Activated CD8-positive, alpha-beta memory T cell treated with anti-CD3 and anti-CD28 coated beads, Interleukin-2, amount 50 U/mL, for 4 hours (primary cell): ENCODE data around the gene MYRIP.
"Not testable (repeated sequence)": the region's sequence is repeated elsewhere in the genome, so short reads cannot be mapped to it uniquely, and the experiment has no call there.

Experiments used
- DNase-seq: peaks from one replicate; pipeline ENCODE4 v3.0.0-alpha.2; 2020

The MYRIP gene

DNA sequence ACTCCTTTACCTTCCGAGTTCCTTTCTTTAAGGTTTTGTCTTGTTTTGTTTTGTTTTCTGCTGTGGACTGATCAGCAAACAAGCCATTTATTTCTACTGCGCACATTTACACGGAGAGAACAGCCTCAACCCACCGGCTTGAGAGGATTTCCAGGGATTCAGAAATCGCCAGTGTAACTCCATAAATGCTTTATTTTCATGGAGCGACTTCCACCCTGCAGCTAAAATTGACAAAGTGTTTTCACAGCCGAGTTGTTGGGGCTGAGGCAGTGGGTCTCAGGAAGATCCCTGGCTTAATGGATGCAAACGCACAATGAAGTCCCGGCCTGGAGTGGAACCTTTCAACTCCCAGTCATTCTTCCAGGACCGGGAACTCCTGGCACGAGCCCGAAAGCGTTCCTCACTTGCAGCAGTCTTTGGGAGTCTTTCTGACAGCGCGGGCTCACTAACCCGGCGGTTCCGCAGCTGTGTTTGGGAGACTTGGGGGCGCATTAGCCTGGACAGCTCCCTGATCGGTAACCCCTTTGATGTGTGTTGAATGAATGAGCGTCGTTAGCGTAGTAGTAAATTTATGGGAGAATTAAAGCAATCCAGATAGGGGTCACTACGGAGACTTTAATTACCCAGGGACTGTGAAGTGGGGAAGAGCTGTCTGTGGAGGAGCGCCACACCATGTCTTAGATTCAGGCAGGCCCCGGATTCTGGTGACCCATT lies 785 bp upstream of the MYRIP start:
- no peak for DNase-seq

DNA sequence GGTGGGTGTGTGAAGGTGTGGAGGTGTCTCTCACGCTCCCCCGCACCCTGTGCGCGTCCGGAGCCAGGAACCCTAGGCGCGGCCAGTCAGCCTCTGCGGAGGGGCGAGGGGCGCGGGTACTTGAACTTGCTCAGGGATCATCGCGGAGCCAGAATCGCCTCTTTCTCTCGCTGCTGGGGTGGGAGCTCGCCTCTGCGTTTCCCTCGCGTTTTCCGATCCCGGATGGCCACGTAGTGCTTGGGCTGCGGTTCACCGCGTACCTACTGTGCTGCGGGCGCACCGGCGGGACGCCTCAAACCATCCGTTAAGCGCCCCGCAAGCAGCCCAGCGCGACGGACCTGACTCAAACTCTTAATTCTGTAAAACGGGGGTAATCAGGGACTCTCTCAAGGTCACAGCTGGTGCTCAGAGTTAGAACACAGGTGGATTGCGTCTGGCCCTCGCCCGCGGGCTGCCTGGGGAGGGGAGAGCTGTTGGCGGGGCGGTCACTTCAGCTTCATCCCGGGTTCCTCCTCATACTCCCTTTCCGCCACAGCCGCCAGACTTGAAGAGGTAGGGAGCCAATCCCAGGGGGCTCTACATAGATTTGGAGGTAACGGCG lies 686 bp downstream of the MYRIP start:
- DNase-seq = no peak

- no peak for DNase-seq
Observed at GRCh38 chr3:39810647-39811161, 1.3 kb downstream of the MYRIP start.

GRCh38 chr3:39811561-39811960 lies 2.2 kb downstream of the MYRIP start:
- no peak for DNase-seq

GRCh38 chr3:39812537-39812936 lies 3.1 kb downstream of the MYRIP start:
- no peak for DNase-seq

DNA sequence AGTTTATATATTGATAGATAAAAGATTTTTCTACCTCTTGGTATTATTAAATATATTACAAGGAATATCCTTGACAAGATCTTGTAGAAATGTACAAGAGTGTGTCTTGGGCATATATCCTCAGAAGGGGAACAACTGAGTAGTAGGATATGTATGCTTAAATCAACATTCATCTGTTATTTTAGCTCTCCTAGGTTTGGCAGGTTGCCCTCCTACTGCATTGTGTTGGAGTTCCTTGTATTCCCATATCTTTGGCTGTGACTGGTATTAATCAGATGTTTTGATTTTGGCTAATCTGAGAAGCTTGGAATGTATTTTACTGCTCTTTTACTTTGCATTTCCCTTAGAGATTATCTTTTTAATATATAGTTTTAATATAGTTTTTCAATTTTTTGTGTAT lies 4.6 kb downstream of the MYRIP start:
- no peak for DNase-seq

GRCh38 chr3:39819899-39820298 lies 10.5 kb downstream of the MYRIP start:
- DNase-seq = no peak

- DNase-seq = not testable (repeated sequence)
Observed at GRCh38 chr3:39833764-39834163, 24.4 kb downstream of the MYRIP start.

- no peak for DNase-seq
Observed at GRCh38 chr3:39839484-39839883, 30.1 kb downstream of the MYRIP start.

GRCh38 chr3:39843440-39843839 lies 34.0 kb downstream of the MYRIP start:
- no peak for DNase-seq

DNA sequence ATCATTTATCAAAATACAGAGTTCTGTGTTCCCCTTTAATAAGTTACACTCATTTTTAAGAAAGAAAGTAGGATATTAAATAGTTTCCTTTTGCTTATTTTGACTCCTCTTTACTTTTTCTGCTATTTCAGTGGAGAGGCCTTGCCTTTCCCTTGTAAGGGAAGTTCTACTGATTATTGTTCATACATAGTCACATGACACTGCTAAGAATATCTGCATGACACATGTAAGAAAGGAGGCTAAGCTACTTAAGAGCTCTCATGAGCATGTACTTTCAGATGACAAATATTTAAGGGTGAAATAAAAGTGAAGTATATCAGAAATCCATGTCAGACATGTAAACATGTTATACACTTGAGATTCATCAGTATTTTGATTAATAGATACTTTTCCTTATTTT lies 39.0 kb downstream of the MYRIP start:
- no peak for DNase-seq

- no peak for DNase-seq
Observed at GRCh38 chr3:39849992-39850715, 40.7 kb downstream of the MYRIP start.

DNA sequence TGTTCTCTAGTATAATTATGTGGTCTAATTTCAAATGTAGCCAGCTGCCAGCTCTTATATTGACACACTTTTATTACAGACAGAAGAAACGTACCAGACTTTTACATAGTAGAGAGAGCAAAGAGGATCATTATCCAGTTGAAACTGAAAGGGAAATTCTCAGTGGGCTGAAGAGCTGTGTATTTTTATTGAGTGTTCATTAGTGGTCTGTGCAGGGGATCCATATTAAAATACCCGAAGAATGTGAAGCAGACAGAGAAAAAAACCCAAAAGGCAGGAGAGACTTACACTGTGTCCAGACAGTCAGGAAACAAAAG lies 41.3 kb downstream of the MYRIP start:
- DNase-seq = no peak

GRCh38 chr3:39855517-39855916 lies 46.1 kb downstream of the MYRIP start:
- DNase-seq = no peak

DNA sequence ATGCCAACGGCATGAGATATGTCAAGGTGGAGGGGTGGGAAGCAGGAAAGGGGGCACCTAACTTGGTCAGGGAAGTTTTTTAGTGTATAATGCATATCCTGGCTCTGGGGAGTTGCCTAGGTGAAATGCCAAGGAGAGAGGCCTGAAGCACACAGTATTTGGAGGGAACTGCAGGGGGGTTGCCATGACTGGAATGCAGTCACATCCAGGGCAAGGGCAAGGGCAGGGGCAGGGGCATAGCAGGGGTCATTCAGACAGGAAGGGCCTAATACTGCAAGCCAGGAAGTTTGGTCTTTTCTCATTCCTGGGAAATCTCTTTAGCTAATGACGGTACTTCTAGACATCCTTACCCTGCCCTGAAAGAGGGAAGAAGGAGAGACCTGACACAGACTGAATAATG lies 60.5 kb downstream of the MYRIP start:
- DNase-seq = no peak

DNA sequence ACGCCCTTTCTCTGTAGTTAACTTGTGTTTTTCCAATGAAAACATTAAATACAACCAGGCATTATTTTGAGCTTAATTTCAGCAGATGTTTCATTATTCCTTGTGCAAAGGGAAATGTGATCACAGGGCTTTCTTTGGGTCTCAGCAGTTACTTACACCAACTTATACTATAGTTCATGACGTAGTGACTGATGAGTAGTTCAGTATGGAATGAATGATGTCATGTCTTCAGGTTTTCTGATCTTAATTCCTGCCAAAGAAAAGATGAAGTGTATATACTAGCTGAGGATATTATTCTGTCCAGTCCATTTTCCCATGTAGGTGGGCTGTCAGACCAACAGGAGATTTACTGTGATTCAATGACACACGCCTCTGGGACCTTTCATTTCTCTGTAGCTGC lies 61.3 kb downstream of the MYRIP start:
- DNase-seq = no peak

GRCh38 chr3:39879581-39879980 lies 70.2 kb downstream of the MYRIP start:
- DNase-seq = no peak

DNA sequence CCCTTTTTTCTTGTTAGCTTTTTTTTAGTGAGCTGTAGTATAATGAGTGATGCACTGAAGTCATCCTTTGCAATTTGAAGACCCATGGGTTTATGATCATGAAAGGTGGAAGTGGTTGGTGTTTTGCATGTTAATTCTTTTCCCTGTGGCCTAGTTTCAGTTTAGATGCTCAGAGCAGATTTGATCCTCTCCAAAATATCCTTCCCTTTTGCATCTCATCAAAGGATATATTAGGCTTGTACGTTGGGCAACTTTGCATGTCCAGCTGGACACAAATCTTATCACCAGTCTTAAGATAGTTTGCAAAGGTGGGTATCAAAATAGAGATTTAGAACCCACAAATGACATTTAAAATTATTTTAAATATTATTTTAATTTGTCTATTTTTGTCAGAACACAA lies 72.7 kb downstream of the MYRIP start:
- DNase-seq = no peak

- no peak for DNase-seq
Observed at GRCh38 chr3:39892068-39892467, 82.7 kb downstream of the MYRIP start.

GRCh38 chr3:39896184-39896583 lies 86.8 kb downstream of the MYRIP start:
- DNase-seq = no peak

GRCh38 chr3:39900462-39901002 lies 91.1 kb downstream of the MYRIP start:
- no peak for DNase-seq

GRCh38 chr3:39903253-39903652 lies 93.8 kb downstream of the MYRIP start:
- DNase-seq = no peak

- no peak for DNase-seq
Observed at GRCh38 chr3:39905788-39906187, 96.4 kb downstream of the MYRIP start.

- no peak for DNase-seq
Observed at GRCh38 chr3:39907981-39908380, 98.6 kb downstream of the MYRIP start.
